ENCODE results near the gene SEMA6A.

- TF ChIP-seq EZH2 (IDR thresholded peaks at IDR 0.05; ENCODE audit: low read length, unreplicated experiment), result no peak
- no peak for TF ChIP-seq CTCF (conservative IDR thresholded peaks at IDR 0.05; ENCODE audit: low read depth, low read length)
Measured at GRCh38 chr5:116527582-116527981, 47.0 kb downstream of the SEMA6A start.

All from PC-3 (cell line).